DND-41 (cell line): ENCODE data around the gene SH2D4B.

Experiments
- EZH2 ChIP-seq: IDR thresholded peaks from 3 replicates; pipeline ENCODE4 v1.6.1; 2012; ENCODE audit warnings: borderline replicate concordance, low read depth, mild to moderate bottlenecking, moderate library complexity, low read length, inconsistent platforms; ENCODE audit not compliant: severe bottlenecking
- TF ChIP-seq, protein P1 (sequence below): IDR thresholded peaks from 2 replicates; pipeline ENCODE4 v1.5.1; 2012; ENCODE audit warnings: borderline replicate concordance, low read length, moderate library complexity, mild to moderate bottlenecking; ENCODE audit not compliant: poor library complexity, severe bottlenecking; ENCODE audit errors: extremely low read depth

DNA sequence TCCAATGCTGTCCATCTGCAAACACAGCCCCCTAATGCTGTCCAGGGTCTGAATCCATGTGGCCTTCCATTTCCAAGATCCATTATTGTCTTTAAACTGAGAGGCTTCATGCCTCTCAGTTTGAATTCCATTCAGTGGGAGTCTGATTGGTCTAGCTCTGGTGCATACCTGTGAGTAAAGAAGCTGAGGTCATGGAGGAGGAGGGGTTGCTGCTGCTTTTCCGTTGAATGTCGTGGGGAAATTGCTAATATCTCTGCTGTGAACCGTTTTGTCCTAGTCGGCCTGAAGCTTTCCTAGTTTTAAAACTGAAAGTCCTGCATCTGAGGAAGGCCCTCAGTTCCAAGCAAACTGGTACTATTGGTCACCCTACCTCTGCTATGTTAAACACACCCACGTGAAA is 17.7 kb downstream of the SH2D4B start:
- TF ChIP-seq, protein P1, sequence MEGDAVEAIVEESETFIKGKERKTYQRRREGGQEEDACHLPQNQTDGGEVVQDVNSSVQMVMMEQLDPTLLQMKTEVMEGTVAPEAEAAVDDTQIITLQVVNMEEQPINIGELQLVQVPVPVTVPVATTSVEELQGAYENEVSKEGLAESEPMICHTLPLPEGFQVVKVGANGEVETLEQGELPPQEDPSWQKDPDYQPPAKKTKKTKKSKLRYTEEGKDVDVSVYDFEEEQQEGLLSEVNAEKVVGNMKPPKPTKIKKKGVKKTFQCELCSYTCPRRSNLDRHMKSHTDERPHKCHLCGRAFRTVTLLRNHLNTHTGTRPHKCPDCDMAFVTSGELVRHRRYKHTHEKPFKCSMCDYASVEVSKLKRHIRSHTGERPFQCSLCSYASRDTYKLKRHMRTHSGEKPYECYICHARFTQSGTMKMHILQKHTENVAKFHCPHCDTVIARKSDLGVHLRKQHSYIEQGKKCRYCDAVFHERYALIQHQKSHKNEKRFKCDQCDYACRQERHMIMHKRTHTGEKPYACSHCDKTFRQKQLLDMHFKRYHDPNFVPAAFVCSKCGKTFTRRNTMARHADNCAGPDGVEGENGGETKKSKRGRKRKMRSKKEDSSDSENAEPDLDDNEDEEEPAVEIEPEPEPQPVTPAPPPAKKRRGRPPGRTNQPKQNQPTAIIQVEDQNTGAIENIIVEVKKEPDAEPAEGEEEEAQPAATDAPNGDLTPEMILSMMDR = no peak
- no peak for TF ChIP-seq EZH2
